Gastrocnemius medialis (tissue), 4 donors: ENCODE measurements around the gene TRIO.

Experiments
- POLR2A ChIP-seq, 2 donors: fragments of 450-650 bp; IDR thresholded peaks; one replicate each; pipeline ENCODE4 v1.6.1; 2017; ENCODE audit warnings: antibody characterized with exemption in 2 of 2, mild to moderate bottlenecking in 2 of 2, moderate library complexity in 2 of 2
- TF ChIP-seq, protein P1 (sequence below), 5 experiments: fragments of 450-650 bp in 3 of 5; fragments of 200-600 bp in 2 of 5; sonication (generic) in 2 of 5; IDR thresholded peaks in 4 of 5; conservative IDR thresholded peaks in 1 of 5; 1 replicate in 4 of 5; 2 replicates in 1 of 5; pipeline ENCODE4 v1.5.1; 2016 to 2019; ENCODE audit warnings: antibody characterized with exemption in 5 of 5, mild to moderate bottlenecking in 3 of 5, moderate library complexity in 3 of 5

DNA sequence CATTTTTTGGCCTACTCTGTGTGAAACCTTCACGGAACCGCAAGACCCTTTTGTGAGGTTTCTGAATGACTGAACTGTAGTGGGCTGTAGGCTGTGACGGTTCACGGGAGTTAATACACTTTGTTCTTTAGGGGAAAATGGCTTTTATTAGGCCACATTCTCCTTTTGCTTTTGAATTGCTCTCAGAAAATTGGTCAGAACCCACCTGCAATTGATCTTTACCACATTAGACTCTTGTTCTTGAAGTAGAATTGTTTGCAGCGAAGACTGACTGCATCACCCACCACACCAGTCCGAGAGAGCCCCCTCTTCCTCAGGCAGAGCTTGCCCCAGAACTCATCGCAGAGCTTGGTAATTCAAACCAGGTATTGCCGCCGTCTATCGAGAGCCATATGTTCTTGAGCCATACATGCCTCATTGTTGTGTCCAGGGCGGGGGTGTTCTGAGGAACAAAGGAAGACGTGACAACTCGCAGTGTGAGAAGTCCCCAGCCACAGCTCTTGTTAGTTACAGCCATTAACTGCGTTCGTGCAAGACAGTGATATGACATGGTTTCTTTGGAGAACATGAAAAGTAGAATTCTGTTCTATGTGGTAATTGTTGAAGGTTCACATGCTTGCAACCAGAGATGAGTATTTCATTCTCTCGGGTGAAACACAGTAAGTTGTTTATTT is 272.0 kb downstream of the TRIO start:
- TF ChIP-seq, protein P1, sequence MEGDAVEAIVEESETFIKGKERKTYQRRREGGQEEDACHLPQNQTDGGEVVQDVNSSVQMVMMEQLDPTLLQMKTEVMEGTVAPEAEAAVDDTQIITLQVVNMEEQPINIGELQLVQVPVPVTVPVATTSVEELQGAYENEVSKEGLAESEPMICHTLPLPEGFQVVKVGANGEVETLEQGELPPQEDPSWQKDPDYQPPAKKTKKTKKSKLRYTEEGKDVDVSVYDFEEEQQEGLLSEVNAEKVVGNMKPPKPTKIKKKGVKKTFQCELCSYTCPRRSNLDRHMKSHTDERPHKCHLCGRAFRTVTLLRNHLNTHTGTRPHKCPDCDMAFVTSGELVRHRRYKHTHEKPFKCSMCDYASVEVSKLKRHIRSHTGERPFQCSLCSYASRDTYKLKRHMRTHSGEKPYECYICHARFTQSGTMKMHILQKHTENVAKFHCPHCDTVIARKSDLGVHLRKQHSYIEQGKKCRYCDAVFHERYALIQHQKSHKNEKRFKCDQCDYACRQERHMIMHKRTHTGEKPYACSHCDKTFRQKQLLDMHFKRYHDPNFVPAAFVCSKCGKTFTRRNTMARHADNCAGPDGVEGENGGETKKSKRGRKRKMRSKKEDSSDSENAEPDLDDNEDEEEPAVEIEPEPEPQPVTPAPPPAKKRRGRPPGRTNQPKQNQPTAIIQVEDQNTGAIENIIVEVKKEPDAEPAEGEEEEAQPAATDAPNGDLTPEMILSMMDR (IDR thresholded peaks at IDR 0.05 in 4 of 5, conservative IDR thresholded peaks at IDR 0.05 in 1 of 5) = no peak
- TF ChIP-seq POLR2A (IDR thresholded peaks at IDR 0.05) = no peak
